ENCODE measurements around the gene THADA. TPM values are rescaled to one million over a fixed set of nuclear protein-coding genes. Genes with fewer than 3 reads are reported as not detected.

Gene THADA
- total and polyA plus RNA-seq, 8 donors, result 9.4 to 25.1 (median 18.2) TPM

GRCh38 chr2:43274721-43275120 lies 321.1 kb downstream of the THADA start:
- 94 to 98% methylated on average over 4 of the region's 4 CpGs for WGBS, 2 donors
- H3K4me1 ChIP-seq, result peaks cover 0 to 15% (median 0%) of the 10 kb centered on the region in 3 donors
- peaks cover 0 to under 1% (median 0%) of the 10 kb centered on the region in 3 donors for H3K36me3 ChIP-seq
- no peak overlapping the region for H3K4me3 ChIP-seq
- no peak for FAIRE-seq
- H3K9me3 ChIP-seq, result no peaks in the 10 kb centered on the region
- no peaks in the 10 kb centered on the region for H3K27me3 ChIP-seq
- DNase-seq, result no peak
- TF ChIP-seq CTCF (IDR thresholded peaks at IDR 0.05), result no peak
- no peak for ATAC-seq
- H3K27ac ChIP-seq, result no peak overlapping the region
- intact Hi-C loops (cut with DNase I), result no loop called here

GRCh38 chr2:43274055-43274454 lies 321.8 kb downstream of the THADA start:
- H3K27ac ChIP-seq, result no peak overlapping the region
- H3K36me3 ChIP-seq, result no peaks in the 10 kb centered on the region
- no peaks in the 10 kb centered on the region for H3K27me3 ChIP-seq
- intact Hi-C loops (cut with DNase I), result no loop called here
- ATAC-seq (no peak), FAIRE-seq (no peak), DNase-seq (no peak)
- TF ChIP-seq CTCF (IDR thresholded peaks at IDR 0.05), result no peak
- no peaks in the 10 kb centered on the region for H3K9me3 ChIP-seq
- peaks cover 0 to 15% (median 0%) of the 10 kb centered on the region in 3 donors for H3K4me1 ChIP-seq
- WGBS, 2 donors, result 94 to 97% methylated on average over 4 of the region's 4 CpGs
- no peak overlapping the region for H3K4me3 ChIP-seq

- no peak for DNase-seq
- ATAC-seq, result no peak
- H3K36me3 ChIP-seq, result no peaks in the 10 kb centered on the region
- H3K27me3 ChIP-seq, result no peaks in the 10 kb centered on the region
- WGBS, 2 donors, result 90 to 94% methylated on average over 4 of the region's 4 CpGs
- no peak for TF ChIP-seq CTCF (IDR thresholded peaks at IDR 0.05)
- no peak for FAIRE-seq
- H3K4me3 ChIP-seq, result no peak overlapping the region
- no peak overlapping the region for H3K27ac ChIP-seq
- intact Hi-C loops (cut with DNase I), result no loop called here
- H3K4me1 ChIP-seq, result peaks cover 0 to 15% (median 0%) of the 10 kb centered on the region in 3 donors
- no peaks in the 10 kb centered on the region for H3K9me3 ChIP-seq
Measured at GRCh38 chr2:43273529-43273928, 322.3 kb downstream of the THADA start.

- intact Hi-C loops (cut with DNase I), result no loop called here
- no peak for FAIRE-seq
- Histone ChIP-seq H3K9me3 (no peaks in the 10 kb centered on the region), H3K27ac (no peak overlapping the region), H3K4me1 (no peaks in the 10 kb centered on the region), H3K36me3 (no peaks in the 10 kb centered on the region), H3K27me3 (no peaks in the 10 kb centered on the region), H3K4me3 (no peak overlapping the region)
- DNase-seq, result peak in 1 of 6 donors; percentile 15
- no peak for TF ChIP-seq CTCF (IDR thresholded peaks at IDR 0.05)
- 49 to 53% methylated on average over 4 of the region's 4 CpGs for WGBS, 2 donors
- ATAC-seq, result peak in 2 of 4 donors; percentile 12 to 28
Measured at GRCh38 chr2:43270930-43271615, 324.8 kb downstream of the THADA start.

- TF ChIP-seq CTCF (IDR thresholded peaks at IDR 0.05), result no peak
- no peak overlapping the region for H3K27ac ChIP-seq
- WGBS, 2 donors, result 93 to 94% methylated on average over 2 of the region's 2 CpGs
- DNase-seq (no peak), FAIRE-seq (no peak), ATAC-seq (no peak)
- H3K9me3 ChIP-seq, result no peaks in the 10 kb centered on the region
- H3K4me3 ChIP-seq, result no peak overlapping the region
- intact Hi-C loops (cut with DNase I), result no loop called here
- no peaks in the 10 kb centered on the region for H3K36me3 ChIP-seq
- no peaks in the 10 kb centered on the region for H3K27me3 ChIP-seq
- H3K4me1 ChIP-seq, result no peaks in the 10 kb centered on the region
Measured at GRCh38 chr2:43270461-43270860, 325.4 kb downstream of the THADA start.

Data from pancreas (tissue), 10 donors.